DMS153 treated with DMSO at 0.1 percent for 48 hours (cell line): ENCODE results near the gene RIMBP3C.
"Not testable (repeated sequence)": the region's sequence is repeated elsewhere in the genome, so short reads cannot be mapped to it uniquely, and the experiment has no call there.

ENCODE experiments used
- DNase-seq: peaks from one replicate; lab custom pipeline; 2025; ENCODE audit not compliant: unreplicated experiment; lab: John Stamatoyannopoulos, UW

RIMBP3C gene

DNA sequence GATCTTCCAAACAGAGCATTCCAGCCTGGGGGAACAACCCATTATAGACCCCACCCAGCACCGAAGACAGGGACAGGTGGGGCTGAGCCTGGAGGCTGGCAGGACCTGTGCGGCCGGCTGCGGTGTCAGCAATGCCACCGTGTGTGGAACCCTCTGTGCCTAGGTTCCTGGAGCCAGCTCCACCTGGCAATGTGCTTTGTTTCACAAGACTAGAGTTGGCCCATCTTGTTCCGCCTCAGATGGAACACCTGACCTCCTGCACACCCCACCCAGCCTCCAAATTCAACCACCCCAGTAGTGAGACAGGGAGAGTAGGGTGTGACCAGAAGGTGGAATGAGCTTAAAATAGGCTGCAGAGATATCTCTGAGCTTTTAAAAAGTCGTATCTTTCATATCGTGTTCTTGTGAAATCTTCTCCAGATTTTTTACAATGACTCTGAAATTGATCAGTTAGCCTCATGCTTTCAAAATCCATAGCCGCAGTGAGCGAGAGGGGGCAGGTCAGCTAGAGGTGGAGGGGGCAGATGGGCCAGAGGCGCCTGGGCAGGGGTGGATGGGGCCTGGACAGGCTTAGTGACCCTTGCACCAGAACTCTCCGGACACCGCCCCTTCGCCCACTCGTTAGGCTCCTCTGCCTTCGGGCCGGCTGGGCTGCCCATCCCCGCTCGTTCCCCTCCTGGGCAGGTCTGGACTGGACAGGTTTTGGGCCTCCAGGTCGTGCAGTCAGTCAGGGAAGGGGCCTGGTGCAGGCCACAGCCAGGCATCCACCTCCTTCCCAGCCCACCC, 18.2 kb downstream of the RIMBP3C start:
- DNase-seq: not testable (repeated sequence)

DNA sequence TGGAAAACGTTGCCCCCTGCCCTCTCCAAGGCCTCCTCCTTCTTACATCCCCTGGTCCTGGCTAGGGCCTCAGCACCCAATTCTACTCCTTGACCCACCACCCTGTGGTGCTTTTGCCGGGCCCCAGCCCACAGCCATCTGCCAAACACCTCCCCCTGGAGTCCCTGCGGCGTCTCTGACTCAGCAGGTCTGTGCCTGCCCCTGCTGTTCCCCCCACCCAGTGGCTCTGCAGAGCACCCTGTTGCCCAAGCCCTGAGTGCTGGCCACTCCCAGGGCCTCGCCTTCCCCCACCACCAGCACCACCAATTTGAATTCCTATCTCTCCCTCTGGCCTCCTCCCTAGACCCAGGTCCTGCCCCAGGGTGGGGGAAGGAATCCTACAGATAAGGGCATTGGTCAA, 19.7 kb downstream of the RIMBP3C start:
- DNase-seq: not testable (repeated sequence)

DNA sequence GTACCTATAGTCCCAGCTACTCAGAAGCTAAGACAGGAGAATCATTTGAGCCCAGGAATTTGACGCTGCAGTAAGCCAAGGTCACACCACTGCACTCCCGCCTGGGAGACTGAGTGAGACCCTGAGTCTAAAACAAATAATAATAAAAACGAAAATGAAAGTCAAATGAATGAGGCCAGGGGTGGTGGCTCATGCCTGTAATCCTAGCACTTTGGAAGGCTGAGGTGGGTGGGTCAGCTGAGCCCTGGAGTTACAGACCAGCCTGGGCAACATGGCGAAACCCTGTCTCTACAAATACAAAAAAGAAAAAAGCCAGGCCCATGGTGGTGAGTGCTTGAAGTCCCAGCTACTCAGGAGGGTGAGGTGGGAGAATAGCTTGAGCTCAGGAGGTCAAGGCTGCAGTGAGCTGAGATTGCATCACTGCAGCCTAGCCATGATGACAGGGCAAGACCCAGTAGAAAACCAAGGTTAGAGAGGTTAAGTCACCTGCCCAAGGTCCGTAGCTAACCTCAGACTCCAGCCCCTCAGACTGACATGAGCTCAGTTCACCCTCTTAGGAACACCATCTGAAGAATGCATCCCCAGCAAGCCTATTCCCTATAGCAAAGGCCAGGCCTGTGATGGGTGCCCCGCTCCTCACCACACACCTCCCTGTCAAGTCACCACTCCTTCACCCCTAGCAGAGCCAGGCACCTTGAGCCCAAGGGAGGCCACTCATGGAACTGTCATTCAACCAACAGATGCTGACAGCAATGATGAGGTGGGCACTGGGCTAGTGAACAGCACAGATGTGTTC, 24.4 kb downstream of the RIMBP3C start:
- not testable (repeated sequence) for DNase-seq

DNA sequence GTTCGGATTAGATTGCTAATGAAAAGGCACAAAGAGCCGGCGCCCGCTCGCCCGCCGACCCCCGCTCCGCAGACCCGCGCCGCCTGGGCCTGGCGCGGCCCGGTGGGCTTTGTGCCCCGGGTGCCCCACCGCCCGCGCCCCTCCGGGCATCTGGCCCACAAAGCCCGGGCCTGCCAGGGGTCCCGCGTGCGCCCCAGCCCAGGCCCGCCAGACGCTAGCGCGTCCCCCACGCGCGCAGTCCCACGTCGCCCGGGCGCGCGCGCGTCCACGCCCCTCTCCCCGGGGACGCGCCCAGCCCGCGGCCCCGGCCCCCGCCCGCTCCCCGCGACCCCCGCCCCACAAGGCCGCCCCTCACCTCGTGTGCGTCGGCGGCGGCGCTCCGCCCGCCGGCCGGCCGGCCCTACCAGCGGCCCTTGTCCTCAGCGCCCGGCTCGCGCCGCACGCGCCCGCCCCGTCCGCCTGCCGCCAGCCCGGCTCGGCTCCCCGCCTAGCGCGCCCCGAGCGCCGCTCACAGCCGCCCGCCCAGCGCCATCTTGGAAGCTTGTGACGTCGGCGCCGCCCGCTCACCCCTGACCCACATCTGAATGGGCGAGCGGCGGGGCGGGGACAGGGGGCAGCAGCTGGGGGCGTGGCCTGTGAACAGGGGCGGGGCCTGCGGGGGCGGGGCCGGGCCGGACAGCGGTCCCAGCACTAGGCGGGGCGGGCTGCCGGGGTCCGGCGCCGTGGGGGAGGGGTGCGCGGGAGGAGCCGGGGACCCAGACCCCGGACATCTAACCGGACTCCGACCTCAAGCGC, 34.1 kb downstream of the RIMBP3C start:
- DNase-seq: not testable (repeated sequence)

DNA sequence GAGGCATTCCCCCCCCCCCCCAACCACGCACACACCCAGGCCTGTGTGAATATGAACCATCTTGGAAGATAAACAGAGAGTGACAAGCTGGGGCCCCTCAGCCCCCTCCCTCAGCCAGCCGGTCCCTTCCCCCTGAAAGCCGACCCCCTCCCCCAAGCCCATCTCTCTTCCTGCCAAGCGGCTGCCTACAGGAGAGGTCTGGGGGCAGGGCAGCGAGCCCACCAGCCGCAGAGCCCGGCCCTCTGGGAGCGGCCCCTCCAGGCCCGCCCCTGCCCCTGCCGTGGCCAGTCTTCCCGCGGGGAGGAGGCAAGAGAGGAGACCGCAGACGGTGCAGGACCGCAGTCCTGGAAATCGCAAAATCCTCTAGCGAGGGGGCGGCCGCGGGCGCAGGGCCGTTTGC, 34.7 kb downstream of the RIMBP3C start:
- not testable (repeated sequence) for DNase-seq

DNA sequence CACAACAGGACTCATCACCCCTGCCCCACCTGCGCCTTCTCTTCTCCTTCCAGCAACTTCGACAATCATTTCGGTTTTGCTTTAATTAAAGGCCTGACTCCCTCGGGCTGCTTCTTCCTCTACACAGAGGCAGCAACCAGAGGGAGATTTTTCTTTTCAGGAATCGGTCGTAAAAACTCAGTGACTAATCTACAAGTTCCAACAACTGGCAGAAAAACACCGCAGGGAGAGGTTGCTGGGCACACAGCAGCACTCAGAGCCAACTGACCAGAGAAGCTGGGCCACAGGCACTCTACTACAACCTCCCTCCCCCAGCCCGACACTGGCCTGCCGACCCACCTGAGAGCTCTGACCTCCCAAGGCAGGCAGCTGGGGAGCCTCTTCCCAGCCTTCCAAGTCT, 36.0 kb downstream of the RIMBP3C start:
- DNase-seq: not testable (repeated sequence)

DNA sequence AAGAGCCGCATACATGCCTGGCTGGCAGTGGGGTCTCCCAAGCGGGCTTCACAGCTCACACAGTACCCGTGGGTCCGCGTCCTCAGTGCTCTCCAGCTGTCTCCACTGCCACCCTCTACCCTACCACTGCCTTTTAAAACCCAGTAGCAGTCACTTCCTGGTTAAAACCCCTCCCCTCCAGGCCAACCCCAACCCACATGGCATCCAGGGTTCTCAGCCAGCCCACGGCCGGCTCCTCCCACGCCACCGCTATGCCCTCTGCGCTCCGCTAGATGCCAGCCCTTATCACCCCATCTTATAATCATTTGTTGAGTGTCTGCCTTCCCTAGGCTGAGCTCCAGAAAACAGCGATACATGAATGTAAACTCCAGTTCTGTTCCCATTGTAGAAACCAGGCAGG, 37.1 kb downstream of the RIMBP3C start:
- DNase-seq: not testable (repeated sequence)

DNA sequence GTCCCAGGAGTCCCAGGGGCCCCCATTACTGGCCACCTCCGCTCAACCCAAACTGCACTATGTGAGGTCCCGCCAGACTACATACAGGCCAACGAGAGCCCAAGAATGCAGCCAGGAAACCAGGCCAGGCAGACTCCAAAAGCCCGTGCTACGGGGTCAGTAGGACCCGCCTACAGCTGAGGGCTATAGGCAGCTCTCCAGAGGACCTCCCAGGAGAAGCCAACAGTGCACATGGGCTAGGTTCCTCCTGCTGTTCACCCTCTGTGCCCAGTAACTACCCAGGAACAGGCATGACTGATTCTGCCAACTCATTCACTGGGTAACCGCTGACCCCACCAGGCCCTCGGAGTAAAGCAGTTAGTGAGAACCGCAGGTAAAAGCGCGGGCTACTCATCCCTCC, 39.2 kb downstream of the RIMBP3C start:
- DNase-seq: not testable (repeated sequence)

DNA sequence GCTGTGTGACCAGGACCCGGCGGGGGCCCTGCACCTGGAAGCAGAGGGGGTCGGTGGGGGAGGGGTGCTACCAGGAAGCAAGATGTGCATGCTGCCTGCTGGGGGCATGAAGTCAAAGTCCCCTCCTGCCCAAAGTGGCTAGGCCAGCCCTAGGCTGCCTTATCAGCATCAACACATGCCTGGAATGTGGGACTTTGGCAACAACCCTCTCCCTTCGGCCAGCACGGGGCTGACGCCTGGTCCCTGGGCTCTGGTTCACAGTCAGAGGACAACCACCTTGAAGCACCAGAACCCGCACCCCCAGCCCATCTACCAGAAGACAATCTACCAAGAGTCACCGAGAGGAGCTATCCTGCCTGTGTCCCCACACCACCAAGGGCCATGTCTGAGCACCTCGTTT, 40.9 kb downstream of the RIMBP3C start:
- DNase-seq: not testable (repeated sequence)

DNA sequence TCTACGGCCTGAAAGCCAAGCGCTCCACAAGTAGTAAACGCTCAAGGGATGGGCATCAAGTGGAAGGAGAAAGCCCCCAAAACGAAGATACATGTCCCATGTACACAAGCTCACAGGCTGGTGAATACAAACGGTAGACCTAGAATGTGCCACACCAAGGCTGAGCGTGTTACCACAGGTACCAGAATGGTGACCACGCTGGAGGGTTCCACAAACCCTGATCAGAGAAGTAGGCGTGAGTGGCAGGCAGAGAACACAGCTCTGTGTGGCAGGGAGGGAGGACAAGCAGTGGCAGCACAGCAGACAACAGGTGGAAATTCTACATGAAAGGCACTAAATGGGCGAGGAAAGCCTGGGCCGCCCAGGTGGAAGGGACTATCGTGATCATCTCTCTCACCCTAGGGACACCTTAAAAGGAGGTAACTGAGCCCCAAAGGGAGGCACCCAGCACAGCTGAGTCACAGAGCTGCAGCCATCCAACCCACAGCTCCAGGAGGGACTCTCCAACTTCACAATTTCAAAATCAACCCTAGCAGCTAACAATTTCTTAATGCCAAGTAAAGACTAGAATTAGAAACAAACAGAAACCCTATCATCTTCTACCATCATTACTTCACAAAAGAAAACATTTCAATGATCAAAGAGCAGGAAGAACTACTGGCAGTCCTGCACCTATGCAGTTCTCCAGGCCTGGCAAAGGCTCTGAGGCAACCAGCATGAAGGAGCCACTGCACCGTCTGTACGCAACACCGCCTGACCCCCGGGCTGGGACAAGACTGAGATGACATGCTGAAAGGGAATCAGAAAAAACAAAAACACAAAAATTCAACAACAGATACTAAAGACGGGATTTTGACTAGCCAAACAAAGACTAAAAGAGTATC, 51.4 kb downstream of the RIMBP3C start:
- DNase-seq: not testable (repeated sequence)

DNA sequence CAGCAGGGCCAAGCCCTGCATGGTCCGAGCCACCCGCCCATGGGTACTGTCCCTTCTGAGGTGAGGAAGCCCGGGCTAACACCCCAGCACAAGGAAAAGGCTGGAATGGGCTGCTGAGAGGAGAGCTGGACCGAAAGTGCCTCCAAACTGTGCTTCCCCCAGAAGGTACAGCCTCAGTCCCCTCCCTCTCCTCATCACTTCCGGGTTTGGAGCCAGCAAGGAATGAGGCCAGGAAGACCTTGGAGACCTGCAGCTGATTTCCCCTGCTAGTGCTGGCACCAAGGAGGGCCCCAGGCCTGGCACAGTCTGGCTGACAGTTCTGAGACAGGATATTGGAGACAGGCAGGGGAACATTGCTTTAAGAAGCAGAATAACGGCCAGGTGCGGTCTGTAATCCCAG, 52.8 kb downstream of the RIMBP3C start:
- not testable (repeated sequence) for DNase-seq

DNA sequence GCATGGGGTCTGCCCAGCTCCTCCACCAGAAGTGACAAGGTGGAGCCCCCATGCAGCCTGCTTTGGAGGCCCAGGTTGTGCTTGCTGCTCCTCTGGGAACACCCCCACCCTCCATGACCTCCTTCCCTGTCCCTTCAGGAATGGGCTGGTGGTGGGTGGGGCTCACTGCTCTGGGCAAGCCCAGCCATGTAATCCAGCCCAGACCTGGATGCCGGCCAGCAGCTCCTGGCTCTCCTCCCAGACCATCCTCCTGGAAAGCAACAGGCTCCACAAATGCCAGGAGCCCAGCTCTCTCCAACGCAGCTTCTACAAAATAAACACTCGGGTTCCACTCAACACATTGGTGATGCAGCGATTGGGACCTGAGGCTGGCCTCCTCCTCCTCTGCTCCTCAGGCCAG, 53.3 kb downstream of the RIMBP3C start:
- DNase-seq: not testable (repeated sequence)
